Measurements from ENCODE around the gene ZNF681.

GRCh38 chr19:23709347-23709746 is 49.3 kb downstream of the ZNF681 start:
- no peak for TF ChIP-seq EZH2 (IDR thresholded peaks at IDR 0.05; ENCODE audit: borderline replicate concordance, low read depth, low read length, severe bottlenecking)
- TF ChIP-seq CTCF (IDR thresholded peaks at IDR 0.05; ENCODE audit: borderline replicate concordance, extremely low read depth, low read length, poor library complexity, severe bottlenecking), result no peak

Measured in DND-41 (cell line).